ENCODE results near the gene DCAF7. TPM values are rescaled to one million over a fixed set of nuclear protein-coding genes. Genes with fewer than 3 reads are reported as not detected.

The DCAF7 gene
- polyA plus RNA-seq, 1 of the 3 experiments (the other 2 are of a cell fraction): 63.5 TPM

- POLR2A ChIA-PET: interaction anchor here (0.6 to 1.9 kb wide), 2 partner anchors 45 to 51 kb away, joined by 4 to 10 read pairs; no protein-coding TSS in a partner anchor
- H3K27me3 ChIP-seq (ENCODE audit: insufficient read depth): no peaks in the 10 kb centered on the region
- TF ChIP-seq TCF12 (IDR thresholded peaks at IDR 0.05) (no peak), CTCF (IDR thresholded peaks at IDR 0.05) (no peak), GATA2 (CRISPR knock-in tag; IDR thresholded peaks at IDR 0.05) (no peak), RAD21 (IDR thresholded peaks at IDR 0.05; ENCODE audit: low read length) (no peak), GABPA (IDR thresholded peaks at IDR 0.05; ENCODE audit: low read depth) (no peak), ZBTB33 (IDR thresholded peaks at IDR 0.05; ENCODE audit: borderline replicate concordance, low read depth) (no peak), FOXJ3 (CRISPR knock-in tag; IDR thresholded peaks at IDR 0.05) (no peak), NFIC (IDR thresholded peaks at IDR 0.05; ENCODE audit: borderline replicate concordance) (no peak), RXRA (IDR thresholded peaks at IDR 0.05; ENCODE audit: borderline replicate concordance, low read depth) (no peak)
- peaks cover 0 to 7% of the 10 kb centered on the region in 2 experiments for H3K36me3 ChIP-seq (replicated peaks in 1 of 2; ENCODE audit: control insufficient read depth in 1 of 2, insufficient read depth in 2 of 2, low read length in 1 of 2)
- peak overlapping the region; percentile 72 for H3K9ac ChIP-seq
- peaks cover 60% of the 10 kb centered on the region for H3K79me2 ChIP-seq (ENCODE audit: insufficient read depth)
- DNase-seq: no peak
- H3F3A ChIP-seq (replicated peaks; ENCODE audit: insufficient read depth): no peaks in the 10 kb centered on the region
- H2AFZ ChIP-seq (ENCODE audit: low read depth): no peak overlapping the region
- H4K20me1 ChIP-seq (ENCODE audit: insufficient read depth): peaks cover 39% of the 10 kb centered on the region
- H3K4me3 ChIP-seq (ENCODE audit: low read depth in 2 of 2, low read length in 1 of 2): peak overlapping the region; percentile 79 to 87
- H3K9me3 ChIP-seq: no peaks in the 10 kb centered on the region
- CTCF ChIA-PET: interaction anchor here (0.7 to 29.2 kb wide), 8 partner anchors 12 to 190 kb away, joined by 3 to 827 read pairs (median 3); no protein-coding TSS in a partner anchor
- WGBS (ENCODE audit: low lambda C conversion rate): 57% methylated on average over 7 of the region's 7 CpGs
- H3K4me2 ChIP-seq: peak overlapping the region; percentile 97
- peaks cover 15 to 16% of the 10 kb centered on the region in 2 experiments; a peak in 2 of 4 replicates for H3K4me1 ChIP-seq (ENCODE audit: control insufficient read depth in 1 of 2, insufficient read depth in 2 of 2, low read depth in 1 of 2, low read length in 1 of 2)
- H3K27ac ChIP-seq (ENCODE audit: low read depth in 2 of 2, low read length in 1 of 2): peak overlapping the region in 1 of 2 experiments; percentile 70; a peak in 1 of 4 replicates
- no peaks in the 10 kb centered on the region for H3K9me2 ChIP-seq
These were observed 73.7 kb downstream of the DCAF7 start for GRCh38 chr17:63623786-63624530.

- POLR2A ChIA-PET: interaction anchor here (0.7 to 0.9 kb wide), 2 partner anchors 149 to 193 kb away, joined by 3 read pairs; partner anchors contain the start of genes CCDC47 and DDX42
- peaks cover 66% of the 10 kb centered on the region for H3K79me2 ChIP-seq (ENCODE audit: insufficient read depth)
- no peak overlapping the region for H3K27ac ChIP-seq (ENCODE audit: low read depth in 2 of 2, low read length in 1 of 2)
- no peaks in the 10 kb centered on the region for H3K27me3 ChIP-seq (ENCODE audit: insufficient read depth)
- H4K20me1 ChIP-seq (ENCODE audit: insufficient read depth): peaks cover 39% of the 10 kb centered on the region
- H2AFZ ChIP-seq (ENCODE audit: low read depth): no peak overlapping the region
- no peaks in the 10 kb centered on the region for H3K9me2 ChIP-seq
- TF ChIP-seq NRF1 (IDR thresholded peaks at IDR 0.05; ENCODE audit: low read depth, low read length) (no peak), TCF12 (IDR thresholded peaks at IDR 0.05) (no peak), YY1 (IDR thresholded peaks at IDR 0.05; ENCODE audit: low read depth) (no peak), RCOR1 (IDR thresholded peaks at IDR 0.05; ENCODE audit: low read length) (no peak), POLR2AphosphoS5 (IDR thresholded peaks at IDR 0.05; ENCODE audit: low read depth, low read length) (no peak), JUND (IDR thresholded peaks at IDR 0.05) (no peak), GABPA (IDR thresholded peaks at IDR 0.05; ENCODE audit: low read depth) (no peak), FOXM1 (IDR thresholded peaks at IDR 0.05; ENCODE audit: low read depth) (no peak), USF1 (IDR thresholded peaks at IDR 0.05; ENCODE audit: borderline replicate concordance, low read depth) (no peak), MEF2A (IDR thresholded peaks at IDR 0.05; ENCODE audit: borderline replicate concordance, low read depth) (no peak)
- 0 out of 2 replicates have a peak overlapping the region, but pooled peaks have one; percentile 72 for H3K9ac ChIP-seq
- no peaks in the 10 kb centered on the region for H3K9me3 ChIP-seq
- WGBS (ENCODE audit: low lambda C conversion rate): 95% methylated on average over 1 of the region's 1 CpG
- H3F3A ChIP-seq (replicated peaks; ENCODE audit: insufficient read depth): no peaks in the 10 kb centered on the region
- peak overlapping the region; percentile 97 for H3K4me2 ChIP-seq
- H3K4me3 ChIP-seq (ENCODE audit: low read depth in 2 of 2, low read length in 1 of 2): no peak overlapping the region; a peak in 1 of 4 replicates
- CTCF ChIA-PET: interaction anchor here (1.4 to 29.2 kb wide), 4 partner anchors 13 to 190 kb away, joined by 3 to 827 read pairs (median 62); partner anchors contain the start of gene LIMD2
- peaks cover 15 to 16% of the 10 kb centered on the region in 2 experiments; a peak in 2 of 4 replicates for H3K4me1 ChIP-seq (ENCODE audit: control insufficient read depth in 1 of 2, insufficient read depth in 2 of 2, low read depth in 1 of 2, low read length in 1 of 2)
- peaks cover 0 to 10% of the 10 kb centered on the region in 2 experiments for H3K36me3 ChIP-seq (replicated peaks in 1 of 2; ENCODE audit: control insufficient read depth in 1 of 2, insufficient read depth in 2 of 2, low read length in 1 of 2)
- DNase-seq: no peak
These were observed 74.2 kb downstream of the DCAF7 start for GRCh38 chr17:63624531-63624880.

All from SK-N-SH (cell line).